SKM-1 treated with dmso at 0.1 percent for 144 hours (cell line): ENCODE measurements around the gene FAM53A.
"Not testable (repeated sequence)": the region's sequence is repeated elsewhere in the genome, so short reads cannot be mapped to it uniquely, and the experiment has no call there.

Experiments
- DNase-seq: peaks from one replicate; lab custom pipeline; 2025; ENCODE audit not compliant: unreplicated experiment; lab: John Stamatoyannopoulos, UW

The FAM53A gene

GRCh38 chr4:1608821-1609500, 75.2 kb downstream of the FAM53A start:
- no peak for DNase-seq

- no peak for DNase-seq
Measured at GRCh38 chr4:1608196-1608820, 75.8 kb downstream of the FAM53A start.

GRCh38 chr4:1607436-1608195, 76.5 kb downstream of the FAM53A start:
- DNase-seq, result not testable (repeated sequence)

GRCh38 chr4:1604706-1605205, 79.4 kb downstream of the FAM53A start:
- no peak for DNase-seq

GRCh38 chr4:1604181-1604705, 79.9 kb downstream of the FAM53A start:
- DNase-seq, result no peak

- no peak for DNase-seq
Measured at GRCh38 chr4:1603413-1604135, 80.5 kb downstream of the FAM53A start.

GRCh38 chr4:1602655-1603412, 81.3 kb downstream of the FAM53A start:
- DNase-seq, result no peak

- DNase-seq, result no peak
Measured at GRCh38 chr4:1601852-1602654, 82.1 kb downstream of the FAM53A start.

GRCh38 chr4:1601533-1601835, 82.6 kb downstream of the FAM53A start:
- no peak for DNase-seq

- DNase-seq, result no peak
Measured at GRCh38 chr4:1600811-1601532, 83.1 kb downstream of the FAM53A start.

- no peak for DNase-seq
Measured at GRCh38 chr4:1600211-1600780, 83.8 kb downstream of the FAM53A start.

GRCh38 chr4:1599491-1600210, 84.5 kb downstream of the FAM53A start:
- DNase-seq, result no peak

GRCh38 chr4:1599026-1599481, 85.1 kb downstream of the FAM53A start:
- no peak for DNase-seq

GRCh38 chr4:1598206-1599025, 85.7 kb downstream of the FAM53A start:
- no peak for DNase-seq

GRCh38 chr4:1597021-1597931, 86.8 kb downstream of the FAM53A start:
- no peak for DNase-seq

- no peak for DNase-seq
Measured at GRCh38 chr4:1596393-1596792, 87.7 kb downstream of the FAM53A start.
